Peyer's patch (tissue), 4 donors: ENCODE results near the gene PRKACB. TPM values are rescaled to one million over a fixed set of nuclear protein-coding genes. Genes with fewer than 3 reads are reported as not detected.
A peak's percentile ranks its signal among the peaks of the same experiment; 100 is the strongest.

Experiments
- DNase-seq, 3 donors: peaks; one replicate each; pipeline ENCODE4 v3.0.0-alpha.2; 2017 to 2019
- H3K27ac ChIP-seq, 4 donors: fragments of 200-600 bp; sonication (generic); one replicate each; pipeline ENCODE4 v1.5.1; 2016 to 2019
- H3K27me3 ChIP-seq, 2 donors: fragments of 200-600 bp; sonication (generic); one replicate each; pipeline ENCODE4 v1.5.1; 2019
- H3K36me3 ChIP-seq, 3 donors: fragments of 200-600 bp; sonication (generic); one replicate each; pipeline ENCODE4 v1.5.1; 2016 to 2019
- H3K4me1 ChIP-seq, 4 donors: fragments of 200-600 bp; sonication (generic); one replicate each; pipeline ENCODE4 v1.5.1; 2016 to 2019
- H3K4me3 ChIP-seq, 4 donors: fragments of 200-600 bp; sonication (generic); 1 replicate in 3 of 4; 2 replicates in 1 of 4; pipeline ENCODE4 v1.5.1; 2016 to 2019; ENCODE audit warnings: mild to moderate bottlenecking in 1 of 4
- H3K9me3 ChIP-seq, 4 donors: fragments of 200-600 bp; sonication (generic); one replicate each; pipeline ENCODE4 v1.5.1; 2016 to 2019; ENCODE audit warnings: mild to moderate bottlenecking in 1 of 4
- CTCF ChIP-seq, 6 experiments: fragments of 450-650 bp in 4 of 6; fragments of 200-600 bp in 2 of 6; sonication (generic) in 1 of 6; IDR thresholded peaks; one replicate each; pipeline ENCODE4 v1.5.1; 2017 to 2019; ENCODE audit warnings: antibody characterized with exemption in 6 of 6, mild to moderate bottlenecking in 3 of 6, moderate library complexity in 1 of 6
- POLR2A ChIP-seq, 2 donors: fragments of 450-650 bp; IDR thresholded peaks; one replicate each; pipeline ENCODE4 v1.5.1; 2017; ENCODE audit warnings: antibody characterized with exemption in 2 of 2, mild to moderate bottlenecking in 2 of 2, moderate library complexity in 2 of 2
- total RNA-seq, 4 donors: library from RNA; depleted of rRNA; stranded (reverse); fragments of >200 nt; gene quantifications; one replicate each; pipeline ENCODE4 v1.1.0, GENCODE V29; 2016

Gene PRKACB
- total RNA-seq, 4 donors from 2014 or later = 8.1 to 34.7 (median 8.8) TPM

GRCh38 chr1:84260852-84261518 is 116.9 kb downstream of the PRKACB start:
- no peaks in the 10 kb centered on the region for H3K36me3 ChIP-seq
- no peaks in the 10 kb centered on the region for H3K9me3 ChIP-seq
- TF ChIP-seq POLR2A (IDR thresholded peaks at IDR 0.05) (no peak), CTCF (IDR thresholded peaks at IDR 0.05) (no peak)
- no peak overlapping the region for H3K27ac ChIP-seq
- peaks cover 0 to 5% (median under 1%) of the 10 kb centered on the region in 4 donors for H3K4me1 ChIP-seq
- no peak overlapping the region for H3K4me3 ChIP-seq
- no peaks in the 10 kb centered on the region for H3K27me3 ChIP-seq
- no peak for DNase-seq

- DNase-seq = no peak
- Histone ChIP-seq H3K27me3 (no peaks in the 10 kb centered on the region), H3K9me3 (no peaks in the 10 kb centered on the region), H3K4me3 (no peak overlapping the region), H3K36me3 (no peaks in the 10 kb centered on the region), H3K4me1 (peaks cover 0 to 17% (median 2%) of the 10 kb centered on the region in 4 donors), H3K27ac (no peak overlapping the region)
- no peak for TF ChIP-seq CTCF (IDR thresholded peaks at IDR 0.05)
- no peak for TF ChIP-seq POLR2A (IDR thresholded peaks at IDR 0.05)
These were observed 120.9 kb downstream of the PRKACB start for GRCh38 chr1:84264961-84265360.

- H3K4me3 ChIP-seq = no peak overlapping the region
- peaks cover 0 to 15% (median 2%) of the 10 kb centered on the region in 4 donors for H3K4me1 ChIP-seq
- H3K36me3 ChIP-seq = no peaks in the 10 kb centered on the region
- peak overlapping the region in 2 of 4 donors; percentile 23 to 72 for H3K27ac ChIP-seq
- no peaks in the 10 kb centered on the region for H3K27me3 ChIP-seq
- TF ChIP-seq CTCF (IDR thresholded peaks at IDR 0.05) (no peak), POLR2A (IDR thresholded peaks at IDR 0.05) (no peak)
- no peaks in the 10 kb centered on the region for H3K9me3 ChIP-seq
- DNase-seq = no peak
These were observed 121.8 kb downstream of the PRKACB start for GRCh38 chr1:84265867-84266266.

GRCh38 chr1:84266748-84267147 is 122.7 kb downstream of the PRKACB start:
- no peaks in the 10 kb centered on the region for H3K9me3 ChIP-seq
- H3K4me3 ChIP-seq = no peak overlapping the region
- no peak for TF ChIP-seq CTCF (IDR thresholded peaks at IDR 0.05)
- no peak for TF ChIP-seq POLR2A (IDR thresholded peaks at IDR 0.05)
- peaks cover 0 to 21% (median 2%) of the 10 kb centered on the region in 4 donors for H3K4me1 ChIP-seq
- no peaks in the 10 kb centered on the region for H3K27me3 ChIP-seq
- peak overlapping the region in 2 of 4 donors; percentile 39 to 72 for H3K27ac ChIP-seq
- no peak for DNase-seq
- H3K36me3 ChIP-seq = no peaks in the 10 kb centered on the region

GRCh38 chr1:84267476-84267875 is 123.4 kb downstream of the PRKACB start:
- Histone ChIP-seq H3K4me1 (peaks cover 0 to 26% (median 2%) of the 10 kb centered on the region in 4 donors), H3K27ac (peak overlapping the region in 2 of 4 donors; percentile 39 to 72), H3K27me3 (no peaks in the 10 kb centered on the region), H3K9me3 (no peaks in the 10 kb centered on the region), H3K4me3 (no peak overlapping the region), H3K36me3 (no peaks in the 10 kb centered on the region)
- DNase-seq = no peak
- TF ChIP-seq CTCF (IDR thresholded peaks at IDR 0.05) = peak in 2 of 6 experiments; percentile 4 to 11
- no peak for TF ChIP-seq POLR2A (IDR thresholded peaks at IDR 0.05)
